Pancreas (tissue), 10 donors: Measurements from ENCODE around the gene NMRK2. TPM values are rescaled to one million over a fixed set of nuclear protein-coding genes. Genes with fewer than 3 reads are reported as not detected.
"Not testable (repeated sequence)": the region's sequence is repeated elsewhere in the genome, so short reads cannot be mapped to it uniquely, and the experiment has no call there.

Experiments used
- ATAC-seq, 4 donors: fragments of 200-7000 bp; cut with Tn5 transposase; one replicate each; pipeline versions ENCODE4 v1.8.0 to v1.9.1; 2020; ENCODE audit warnings: mild to moderate bottlenecking in 4 of 4, moderate library complexity in 4 of 4
- DNase-seq, 6 donors: peaks; one replicate each; pipeline ENCODE4 v3.0.0-alpha.2; 2020
- FAIRE-seq: peaks from 2 replicates; lab custom pipeline; 2012; peaks lifted over from hg19 to GRCh38; lab: Jason Lieb, UNC
- H3K27ac ChIP-seq, 4 donors: fragments of 200-600 bp; sonication (generic); 1 replicate in 3 of 4; 2 replicates in 1 of 4; pipeline versions ENCODE4 v1.5.0 to v1.8.0; 2020
- H3K27me3 ChIP-seq, 4 donors: fragments of 200-600 bp; one replicate each; pipeline ENCODE4 v1.8.0; 2021
- H3K36me3 ChIP-seq, 3 donors: fragments of 200-600 bp; sonication (generic) in 1 of 3; one replicate each; pipeline versions ENCODE4 v1.5.0 to v1.8.0; 2020 to 2021
- H3K4me1 ChIP-seq, 3 donors: fragments of 200-600 bp; one replicate each; pipeline ENCODE4 v1.8.0; 2021
- H3K4me3 ChIP-seq, 4 donors: fragments of 200-600 bp; sonication (generic) in 2 of 4; one replicate each; pipeline versions ENCODE4 v1.5.0 to v1.8.0; 2020 to 2021
- H3K9me3 ChIP-seq, 4 donors: fragments of 200-600 bp; one replicate each; pipeline ENCODE4 v1.8.0; 2021
- CTCF ChIP-seq, 4 donors: fragments of 200-600 bp; sonication (generic) in 3 of 4; IDR thresholded peaks; one replicate each; pipeline versions ENCODE4 v1.5.0 to v1.8.0; 2021; ENCODE audit warnings: antibody characterized with exemption in 4 of 4
- WGBS, 2 donors: extraction: QIAGEN DNeasy Blood & Tissue Kit; methylation state at CpG; one replicate each; pipeline ENCODE4 v1.1.7; 2013; 5-methylcytosine and 5-hydroxymethylcytosine counted together
- intact Hi-C, 3 donors: fragments of 100-400 bp; cut with DNase I; formaldehyde crosslinking; loops; one replicate each; pipeline versions ENCODE4 v1.11.1 to v1.14.2; 2022
- polyA plus RNA-seq, 2 donors: library from polyadenylated mRNA; stranded (reverse); fragments of 200-250 nt; gene quantifications; one replicate each; pipeline ENCODE4 v1.2.3, GENCODE V29; 2013
- total RNA-seq, 6 donors: library from RNA; stranded (reverse); fragmentation: NEBNext Ultra II Directional in 4 of 6; extraction: Animal tissue kit (Norgen Biotek cat#: 25700) in 4 of 6; gene quantifications; one replicate each; pipeline versions ENCODE4 v1.2.1 to v1.2.4, GENCODE V29; 2021 to 2023
- donor health status: healthy with polysubstance abuse.
- donor health status: DM: no; HTN: no; CAD: no; lungs with moderate emphysema.
- donor health status: DM: no; HTN: no; CAD: no.
- donor health status: control.
- donor health status: control.
- donor health status: Bipolar disorder and iron deficiency.
- donor health status: DM: yes; HTN: yes; CAD: no.
- donor health status: DM: no; HTN: no; CAD: no.
- donor health status: DM: no; HTN: no; CAD: no.
- donor health status: DM: yes; HTN: yes; CAD: no.

NMRK2 gene
- under 1 TPM in 1 of 6 donors, not detected in 5; 0.55 TPM for total RNA-seq
- polyA plus RNA-seq, result under 1 TPM; 0.23 to 0.33 TPM

GRCh38 chr19:3932931-3933810 is at the start of gene NMRK2:
NMRK2 (plus strand) TSS chr19:3933069; CDS start chr19:3933672, 603 bp downstream.
- WGBS, 2 donors, result 11 to 13% methylated on average over 40 to 51 of the region's 51 CpGs
- TF ChIP-seq CTCF (IDR thresholded peaks at IDR 0.05), result no peak
- ATAC-seq (peak in 1 of 4 donors; percentile 27), FAIRE-seq (no peak), DNase-seq (no peak)
- H3K36me3 ChIP-seq, result no peaks in the 10 kb centered on the region
- no peak within 1 kb of the TSS for H3K4me3 ChIP-seq
- H3K4me1 ChIP-seq, result peaks cover 0 to 3% (median 0%) of the 10 kb centered on the region in 3 donors
- peaks cover 0 to 3% (median 0%) of the 10 kb centered on the region in 4 donors for H3K27me3 ChIP-seq
- intact Hi-C loops, result no loop called here
- H3K27ac ChIP-seq, result no peak within 1 kb of the TSS
- H3K9me3 ChIP-seq, result no peaks in the 10 kb centered on the region

- H3K27ac ChIP-seq, result no peak overlapping the region
- DNase-seq (no peak), FAIRE-seq (no peak), ATAC-seq (no peak)
- no peaks in the 10 kb centered on the region for H3K27me3 ChIP-seq
- no peak overlapping the region for H3K4me3 ChIP-seq
- intact Hi-C loops, result no loop called here
- H3K4me1 ChIP-seq, result no peaks in the 10 kb centered on the region
- no peaks in the 10 kb centered on the region for H3K36me3 ChIP-seq
- H3K9me3 ChIP-seq, result no peaks in the 10 kb centered on the region
- no peak for TF ChIP-seq CTCF (IDR thresholded peaks at IDR 0.05)
- 59 to 65% methylated on average over 17 of the region's 17 CpGs for WGBS, 2 donors
Observed at GRCh38 chr19:3890591-3890990, 42.3 kb upstream of the NMRK2 start.

- FAIRE-seq, result no peak
- no peaks in the 10 kb centered on the region for H3K4me1 ChIP-seq
- no peak for DNase-seq
- no peak for ATAC-seq
- no peaks in the 10 kb centered on the region for H3K9me3 ChIP-seq
- no peaks in the 10 kb centered on the region for H3K36me3 ChIP-seq
- no peak overlapping the region for H3K27ac ChIP-seq
- no peak for TF ChIP-seq CTCF (IDR thresholded peaks at IDR 0.05)
- 46 to 51% methylated on average over 12 of the region's 12 CpGs for WGBS, 2 donors
- no peaks in the 10 kb centered on the region for H3K27me3 ChIP-seq
- intact Hi-C loops, result no loop called here
- no peak overlapping the region for H3K4me3 ChIP-seq
Observed at GRCh38 chr19:3893509-3894179, 39.2 kb upstream of the NMRK2 start.

GRCh38 chr19:3894959-3895358 is 37.9 kb upstream of the NMRK2 start:
- not testable (repeated sequence) for ATAC-seq
- 72 to 79% methylated on average over 5 of the region's 5 CpGs for WGBS, 2 donors

GRCh38 chr19:3895788-3896187 is 37.1 kb upstream of the NMRK2 start:
- 68 to 76% methylated on average over 5 of the region's 5 CpGs for WGBS, 2 donors
- no peaks in the 10 kb centered on the region for H3K36me3 ChIP-seq
- no peaks in the 10 kb centered on the region for H3K4me1 ChIP-seq
- ATAC-seq (no peak), FAIRE-seq (no peak), DNase-seq (no peak)
- no peak overlapping the region for H3K27ac ChIP-seq
- H3K27me3 ChIP-seq, result no peaks in the 10 kb centered on the region
- H3K4me3 ChIP-seq, result no peak overlapping the region
- TF ChIP-seq CTCF (IDR thresholded peaks at IDR 0.05), result no peak
- H3K9me3 ChIP-seq, result no peaks in the 10 kb centered on the region
- intact Hi-C loops, result no loop called here

More at GRCh38 chr19:3894959-3895358, 37.9 kb upstream of the NMRK2 start:
- H3K36me3 ChIP-seq, H3K27me3 ChIP-seq, H3K4me1 ChIP-seq, FAIRE-seq, H3K9me3 ChIP-seq, intact Hi-C loops, H3K27ac ChIP-seq, H3K4me3 ChIP-seq, DNase-seq: not testable (repeated sequence)
